Muscle of leg (tissue), 11 donors: ENCODE results near the gene MAFB. TPM values are rescaled to one million over a fixed set of nuclear protein-coding genes. Genes with fewer than 3 reads are reported as not detected.
A peak's percentile ranks its signal among the peaks of the same experiment; 100 is the strongest.

Experiments
- DNase-seq: peaks from one replicate; pipeline ENCODE4 v3.0.0; 2013
- H3K27ac ChIP-seq: one replicate; pipeline ENCODE4 v1.5.1; 2013; ENCODE audit warnings: mild to moderate bottlenecking, low read length, control low read depth
- H3K27me3 ChIP-seq: one replicate; pipeline ENCODE4 v1.6.1; 2013; ENCODE audit warnings: low read length; ENCODE audit not compliant: control insufficient read depth, insufficient read depth
- H3K36me3 ChIP-seq: one replicate; pipeline ENCODE4 v1.6.1; 2013; ENCODE audit warnings: low read length; ENCODE audit not compliant: control insufficient read depth, insufficient read depth
- H3K4me1 ChIP-seq: one replicate; pipeline ENCODE4 v1.6.1; 2013; ENCODE audit warnings: low read length; ENCODE audit not compliant: control insufficient read depth, insufficient read depth
- H3K4me3 ChIP-seq: one replicate; pipeline ENCODE4 v1.5.1; 2013; ENCODE audit warnings: low read length, control low read depth
- H3K9me3 ChIP-seq: replicated peaks from 2 replicates; pipeline ENCODE4 v1.6.1; 2013; ENCODE audit warnings: low read depth, low read length; ENCODE audit not compliant: control insufficient read depth
- WGBS: methylation state at CpG from one replicate; pipeline ENCODE4 v1.1.5; 2013; ENCODE audit warnings: missing lambda C conversion rate; ENCODE audit not compliant: insufficient coverage; 5-methylcytosine and 5-hydroxymethylcytosine counted together
- polyA plus RNA-seq, 8 donors: library from polyadenylated mRNA; unstranded; fragments of 120-200 nt; gene quantifications; one replicate each; pipeline versions ENCODE4 v1.2.1 to v1.2.3, GENCODE V29; 2013; ENCODE audit warnings: inconsistent platforms in 1 of 8, low replicate concordance in 1 of 8; ENCODE audit not compliant: insufficient read length in 8 of 8, insufficient read depth in 1 of 8
- total RNA-seq: library from RNA; stranded (reverse); fragments of 120-200 nt; gene quantifications from one replicate; pipeline ENCODE4 v1.2.4, GENCODE V29; 2013

The MAFB gene
- total and polyA plus RNA-seq, 9 donors = 6.3 to 19.9 (median 10.7) TPM

GRCh38 chr20:40683221-40683893 is 5.7 kb downstream of the MAFB start:
- Histone ChIP-seq H3K36me3 (no peaks in the 10 kb centered on the region), H3K4me1 (peaks cover 27% of the 10 kb centered on the region), H3K27ac (peak overlapping the region; percentile 17), H3K27me3 (peaks cover 61% of the 10 kb centered on the region), H3K9me3 (no peaks in the 10 kb centered on the region), H3K4me3 (peak overlapping the region; percentile 27)
- 10% methylated on average over 53 of the region's 58 CpGs for WGBS
- DNase-seq = peak; percentile 32

GRCh38 chr20:40682104-40682981 is 6.7 kb downstream of the MAFB start:
- Histone ChIP-seq H3K36me3 (no peaks in the 10 kb centered on the region), H3K4me3 (no peak overlapping the region), H3K27ac (no peak overlapping the region), H3K9me3 (no peaks in the 10 kb centered on the region), H3K4me1 (peaks cover 22% of the 10 kb centered on the region), H3K27me3 (peaks cover 60% of the 10 kb centered on the region)
- no peak for DNase-seq
- WGBS = 17% methylated on average over 27 of the region's 30 CpGs

- DNase-seq = no peak
- WGBS = 72% methylated on average over 13 of the region's 13 CpGs
- Histone ChIP-seq H3K36me3 (no peaks in the 10 kb centered on the region), H3K27me3 (peaks cover 57% of the 10 kb centered on the region), H3K4me3 (no peak overlapping the region), H3K9me3 (no peaks in the 10 kb centered on the region), H3K27ac (no peak overlapping the region), H3K4me1 (peaks cover 19% of the 10 kb centered on the region)
Observed at GRCh38 chr20:40681684-40682083, 7.4 kb downstream of the MAFB start.

- no CpG with 5 or more reads among the region's 1 CpG for whole genome bisulfite sequencing
- Histone ChIP-seq H3K27me3 (peaks cover 52% of the 10 kb centered on the region), H3K4me1 (peaks cover 15% of the 10 kb centered on the region), H3K27ac (no peak overlapping the region), H3K36me3 (no peaks in the 10 kb centered on the region), H3K9me3 (no peaks in the 10 kb centered on the region), H3K4me3 (no peak overlapping the region)
- DNase-seq = no peak
Observed at GRCh38 chr20:40681165-40681564, 7.9 kb downstream of the MAFB start.

GRCh38 chr20:40680161-40680959 is 8.7 kb downstream of the MAFB start:
- Histone ChIP-seq H3K36me3 (no peaks in the 10 kb centered on the region), H3K27ac (no peak overlapping the region), H3K4me1 (peaks cover 15% of the 10 kb centered on the region), H3K9me3 (no peaks in the 10 kb centered on the region), H3K27me3 (peaks cover 50% of the 10 kb centered on the region), H3K4me3 (no peak overlapping the region)
- no peak for DNase-seq
- 80% methylated on average over 1 of the region's 2 CpGs for WGBS

GRCh38 chr20:40679184-40679583 is 9.9 kb downstream of the MAFB start:
- H3K27me3 ChIP-seq = peaks cover 38% of the 10 kb centered on the region
- H3K4me1 ChIP-seq = peaks cover 15% of the 10 kb centered on the region
- 26% methylated on average over 9 of the region's 9 CpGs for WGBS

GRCh38 chr20:40678286-40678875 is 10.7 kb downstream of the MAFB start:
- H3K4me1 ChIP-seq = peaks cover 9% of the 10 kb centered on the region
- peaks cover 31% of the 10 kb centered on the region for H3K27me3 ChIP-seq
- no peaks in the 10 kb centered on the region for H3K36me3 ChIP-seq
- H3K27ac ChIP-seq = no peak overlapping the region
- no peaks in the 10 kb centered on the region for H3K9me3 ChIP-seq
- WGBS = 21% methylated on average over 2 of the region's 3 CpGs
- H3K4me3 ChIP-seq = no peak overlapping the region
- no peak for DNase-seq

More at GRCh38 chr20:40679184-40679583, 9.9 kb downstream of the MAFB start:
- no peaks in the 10 kb centered on the region for H3K36me3 ChIP-seq
- H3K9me3 ChIP-seq = no peaks in the 10 kb centered on the region
- H3K4me3 ChIP-seq = no peak overlapping the region
- no peak for DNase-seq
- H3K27ac ChIP-seq = no peak overlapping the region

GRCh38 chr20:40677343-40677924 is 11.6 kb downstream of the MAFB start:
- no peak overlapping the region for H3K4me3 ChIP-seq

GRCh38 chr20:40676491-40677269 is 12.4 kb downstream of the MAFB start:
- Histone ChIP-seq H3K27me3 (peaks cover 17% of the 10 kb centered on the region), H3K36me3 (no peaks in the 10 kb centered on the region), H3K4me1 (no peaks in the 10 kb centered on the region), H3K27ac (no peak overlapping the region), H3K9me3 (no peaks in the 10 kb centered on the region), H3K4me3 (no peak overlapping the region)
- DNase-seq = peak; percentile 52
- WGBS = 6% methylated on average over 2 of the region's 7 CpGs

More at GRCh38 chr20:40677343-40677924, 11.6 kb downstream of the MAFB start:
- no peak overlapping the region for H3K27ac ChIP-seq
- no peak for DNase-seq
- H3K36me3 ChIP-seq = no peaks in the 10 kb centered on the region
- peaks cover 25% of the 10 kb centered on the region for H3K27me3 ChIP-seq
- H3K4me1 ChIP-seq = peaks cover 1% of the 10 kb centered on the region
- no CpG with 5 or more reads among the region's 4 CpGs for WGBS
- H3K9me3 ChIP-seq = no peaks in the 10 kb centered on the region
